Small intestine (tissue), 7 donors: ENCODE results near the gene CLTCL1. TPM values are rescaled to one million over a fixed set of nuclear protein-coding genes. Genes with fewer than 3 reads are reported as not detected.

Experiments
- DNase-seq, 2 donors: peaks; one replicate each; pipeline versions ENCODE4 v3.0.0 to v3.0.0-alpha.2; 2013
- FAIRE-seq: peaks from 2 replicates; lab custom pipeline; 2012; peaks lifted over from hg19 to GRCh38; lab: Jason Lieb, UNC
- H3K27ac ChIP-seq, 3 donors: one replicate each; pipeline ENCODE4 v1.5.1; 2013; ENCODE audit warnings: low read length in 2 of 3, mild to moderate bottlenecking in 2 of 3, control low read depth in 1 of 3, inconsistent platforms in 1 of 3, low read depth in 1 of 3, moderate library complexity in 1 of 3
- H3K27me3 ChIP-seq, 3 donors: one replicate each; pipeline ENCODE4 v1.6.1; 2013; ENCODE audit warnings: low read length in 3 of 3, inconsistent platforms in 1 of 3; ENCODE audit not compliant: control insufficient read depth in 3 of 3, insufficient read depth in 3 of 3
- H3K36me3 ChIP-seq, 3 donors: one replicate each; pipeline ENCODE4 v1.6.1; 2013; ENCODE audit warnings: low read length in 3 of 3, inconsistent platforms in 1 of 3, low read depth in 1 of 3, mild to moderate bottlenecking in 1 of 3, moderate library complexity in 1 of 3; ENCODE audit not compliant: control insufficient read depth in 3 of 3, insufficient read depth in 2 of 3
- H3K4me1 ChIP-seq, 3 donors: one replicate each; pipeline ENCODE4 v1.6.1; 2013; ENCODE audit warnings: low read length in 2 of 3, inconsistent platforms in 1 of 3, low read depth in 1 of 3, mild to moderate bottlenecking in 1 of 3, moderate library complexity in 1 of 3; ENCODE audit not compliant: control insufficient read depth in 3 of 3, insufficient read depth in 2 of 3
- H3K4me3 ChIP-seq, 3 donors: one replicate each; pipeline ENCODE4 v1.5.1; 2013; ENCODE audit warnings: low read length in 3 of 3, control low read depth in 1 of 3, inconsistent platforms in 1 of 3, low read depth in 1 of 3, mild to moderate bottlenecking in 1 of 3, moderate library complexity in 1 of 3
- H3K9me3 ChIP-seq, 2 donors: one replicate each; pipeline ENCODE4 v1.6.1; 2013; ENCODE audit warnings: low read depth in 1 of 2, low read length in 1 of 2; ENCODE audit not compliant: control insufficient read depth in 2 of 2, insufficient read depth in 1 of 2
- WGBS, 3 donors: extraction: QIAGEN DNeasy Blood & Tissue Kit; methylation state at CpG; one replicate each; pipeline ENCODE4 v1.1.7; 2013; 5-methylcytosine and 5-hydroxymethylcytosine counted together
- polyA plus RNA-seq, 4 donors: library from polyadenylated mRNA; stranded (reverse) in 3 of 4; unstranded in 1 of 4; fragments of 200-250 nt in 3 of 4; fragments of 120-200 nt in 1 of 4; gene quantifications; one replicate each; pipeline versions ENCODE4 v1.2.1 to v1.2.3, GENCODE V29; 2013
- donor health status: healthy with polysubstance abuse.
- donor health status: control.
- donor health status: control.
- donor health status: Bipolar disorder and iron deficiency.
- donor health status: healthy.

Gene CLTCL1
- polyA plus RNA-seq, 4 donors = 0.67 to 1.5 (median 0.95) TPM

- H3K4me1 ChIP-seq = peaks cover 3 to 42% (median 3%) of the 10 kb centered on the region in 3 donors
- peaks cover 0 to 38% (median 0%) of the 10 kb centered on the region in 3 donors for H3K36me3 ChIP-seq
- no peaks in the 10 kb centered on the region for H3K9me3 ChIP-seq
- peak within 1 kb of the TSS; percentile 91 to 100 (median 98) for H3K27ac ChIP-seq
- 0 to 1% (median 1%) methylated on average over 62 to 86 of the region's 86 CpGs for WGBS, 3 donors
- peak within 1 kb of the TSS; percentile 80 to 92 (median 80) for H3K4me3 ChIP-seq
- DNase-seq (peak; percentile 94 to 97), FAIRE-seq (no peak)
- no peaks in the 10 kb centered on the region for H3K27me3 ChIP-seq
Measured at GRCh38 chr22:19178657-19179496, 112.6 kb downstream of the CLTCL1 start, which contains the start of gene SLC25A1. SLC25A1 (minus strand) TSS chr22:19178736; CDS start chr22:19178673, 63 bp downstream.

DNA sequence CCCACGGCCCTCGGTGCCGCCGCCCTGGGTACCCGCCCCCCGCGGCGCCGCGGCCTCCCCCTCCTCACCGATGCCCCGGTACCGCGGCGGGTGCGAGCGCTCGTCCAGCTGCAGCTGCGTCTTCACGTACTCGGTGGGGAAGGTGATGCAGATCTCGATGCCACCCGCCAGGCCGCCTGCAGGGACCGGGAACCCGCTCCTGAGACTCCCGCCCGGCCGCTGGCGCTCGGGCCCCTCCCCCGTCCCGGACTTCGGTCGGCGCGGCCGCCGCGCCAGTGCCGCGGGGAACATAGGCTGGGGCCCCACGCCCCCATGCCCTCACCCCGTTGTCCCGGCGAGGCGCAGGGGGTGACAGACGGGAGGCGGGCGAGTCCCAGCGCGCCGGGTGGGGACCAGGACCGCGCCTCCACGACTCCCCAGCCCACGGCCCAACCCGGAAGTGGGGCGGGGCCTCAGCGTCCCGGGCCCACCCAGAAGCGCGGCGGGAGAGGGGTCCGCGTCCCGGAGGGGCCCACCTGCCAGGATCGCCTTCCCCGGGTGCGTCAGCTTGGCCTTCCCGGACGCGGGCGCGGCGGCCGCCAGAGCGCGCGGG is 113.4 kb downstream of the CLTCL1 start:
- no peak for FAIRE-seq
- Histone ChIP-seq H3K27me3 (no peaks in the 10 kb centered on the region), H3K4me3 (peak overlapping the region; percentile 61 to 92 (median 80)), H3K9me3 (no peaks in the 10 kb centered on the region), H3K4me1 (peaks cover 3 to 49% (median 9%) of the 10 kb centered on the region in 3 donors), H3K27ac (peak overlapping the region; percentile 91 to 98 (median 94)), H3K36me3 (peaks cover 0 to 45% (median 0%) of the 10 kb centered on the region in 3 donors)
- 0 to 1% (median 1%) methylated on average over 50 to 80 of the region's 80 CpGs for WGBS, 3 donors
- peak; percentile 79 to 92 for DNase-seq

GRCh38 chr22:19177164-19178064 is 114.1 kb downstream of the CLTCL1 start:
- Histone ChIP-seq H3K27me3 (no peaks in the 10 kb centered on the region), H3K36me3 (peaks cover 0 to 50% (median 0%) of the 10 kb centered on the region in 3 donors), H3K27ac (peak overlapping the region; percentile 91 to 98 (median 94)), H3K4me3 (peak overlapping the region; percentile 61 to 92 (median 80)), H3K4me1 (peaks cover 7 to 57% (median 13%) of the 10 kb centered on the region in 3 donors), H3K9me3 (no peaks in the 10 kb centered on the region)
- 14 to 26% (median 24%) methylated on average over 45 to 55 of the region's 55 CpGs for WGBS, 3 donors
- DNase-seq (peak; percentile 36 to 58), FAIRE-seq (no peak)

GRCh38 chr22:19176732-19177131 is 114.8 kb downstream of the CLTCL1 start:
- peak overlapping the region in 2 of 3 donors; percentile 61 to 92 for H3K4me3 ChIP-seq
- peaks cover 10 to 59% (median 15%) of the 10 kb centered on the region in 3 donors for H3K4me1 ChIP-seq
- no peaks in the 10 kb centered on the region for H3K27me3 ChIP-seq
- WGBS, 3 donors = 70 to 77% (median 75%) methylated on average over 12 of the region's 12 CpGs
- no peaks in the 10 kb centered on the region for H3K9me3 ChIP-seq
- peaks cover 0 to 50% (median 0%) of the 10 kb centered on the region in 3 donors for H3K36me3 ChIP-seq
- FAIRE-seq (no peak), DNase-seq (peak in 1 of 2 donors; percentile 5)
- peak overlapping the region in 2 of 3 donors; percentile 53 to 94 for H3K27ac ChIP-seq

DNA sequence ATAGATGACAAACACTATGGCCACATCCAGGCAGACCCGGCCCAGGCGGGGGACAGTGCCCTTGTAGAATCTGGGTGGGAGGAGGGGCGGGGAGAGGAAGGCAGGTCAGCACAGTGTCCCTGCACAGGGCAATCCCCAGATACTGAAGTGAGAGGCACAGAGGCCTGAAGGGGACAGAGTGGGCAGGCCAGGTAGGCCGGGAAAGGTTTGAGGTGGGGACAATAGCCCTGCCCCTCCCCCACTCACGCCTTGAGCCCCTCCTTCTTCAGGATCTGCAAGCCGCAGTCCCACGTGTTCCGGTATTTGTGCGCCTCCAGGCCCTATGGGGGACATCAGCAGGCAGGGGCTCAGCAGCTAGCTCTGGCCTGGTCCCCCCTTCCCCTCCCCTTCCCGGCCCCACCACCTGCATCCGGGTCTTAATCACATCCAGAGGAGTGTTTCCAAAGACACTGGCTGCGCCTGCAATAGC is 115.3 kb downstream of the CLTCL1 start:
- Histone ChIP-seq H3K9me3 (no peaks in the 10 kb centered on the region), H3K27ac (no peak overlapping the region), H3K36me3 (peaks cover 0 to 50% (median 0%) of the 10 kb centered on the region in 3 donors), H3K27me3 (no peaks in the 10 kb centered on the region), H3K4me3 (peak overlapping the region in 1 of 3 donors; percentile 61), H3K4me1 (peaks cover 10 to 59% (median 15%) of the 10 kb centered on the region in 3 donors)
- WGBS, 3 donors = 69 to 79% (median 76%) methylated on average over 10 to 12 of the region's 12 CpGs
- DNase-seq (peak in 1 of 2 donors; percentile 6), FAIRE-seq (no peak)

DNA sequence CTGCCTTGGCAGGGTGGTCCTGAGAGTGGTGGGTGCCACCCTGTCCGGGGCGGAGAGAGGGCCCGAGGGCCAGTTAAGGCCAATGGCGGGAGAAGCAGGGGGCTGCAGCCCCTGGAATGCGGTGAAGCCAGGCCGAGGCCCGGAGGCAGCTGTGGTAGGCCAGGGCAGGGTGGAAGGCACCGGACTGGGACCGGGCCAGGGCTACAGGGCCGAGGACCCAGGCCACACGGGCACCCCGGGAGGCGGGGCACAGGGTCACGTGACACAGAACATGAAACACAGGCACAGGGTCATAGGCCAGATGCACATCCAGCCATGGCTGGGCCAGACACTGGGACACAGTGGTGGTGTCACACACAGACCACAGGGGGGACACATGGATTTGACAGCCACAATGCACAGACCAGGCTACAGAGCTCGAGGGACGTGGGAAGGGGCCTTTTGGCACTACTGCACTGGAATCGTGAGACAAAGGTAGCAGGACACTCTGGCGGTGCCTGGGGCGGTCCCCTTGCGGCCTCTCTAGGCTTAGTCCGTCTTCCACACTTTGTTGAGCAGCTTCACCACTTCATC is 115.8 kb downstream of the CLTCL1 start:
- peaks cover 0 to 50% (median 0%) of the 10 kb centered on the region in 3 donors for H3K36me3 ChIP-seq
- no peaks in the 10 kb centered on the region for H3K9me3 ChIP-seq
- peaks cover 0 to under 1% (median 0%) of the 10 kb centered on the region in 3 donors for H3K27me3 ChIP-seq
- H3K27ac ChIP-seq = no peak overlapping the region
- WGBS, 3 donors = 63 to 74% (median 67%) methylated on average over 19 to 21 of the region's 21 CpGs
- DNase-seq (peak in 1 of 2 donors; percentile 10), FAIRE-seq (no peak)
- H3K4me3 ChIP-seq = no peak overlapping the region
- peaks cover 10 to 62% (median 15%) of the 10 kb centered on the region in 3 donors for H3K4me1 ChIP-seq

GRCh38 chr22:19175026-19175601 is 116.4 kb downstream of the CLTCL1 start:
- FAIRE-seq (no peak), DNase-seq (no peak)
- H3K27ac ChIP-seq = peak overlapping the region in 2 of 3 donors; percentile 4 to 11
- no peaks in the 10 kb centered on the region for H3K9me3 ChIP-seq
- H3K27me3 ChIP-seq = peaks cover 0 to 6% (median 0%) of the 10 kb centered on the region in 3 donors
- WGBS, 3 donors = 60 to 73% (median 68%) methylated on average over 6 to 7 of the region's 7 CpGs
- H3K4me1 ChIP-seq = peaks cover 10 to 66% (median 15%) of the 10 kb centered on the region in 3 donors
- H3K36me3 ChIP-seq = peaks cover 0 to 50% (median 0%) of the 10 kb centered on the region in 3 donors
- no peak overlapping the region for H3K4me3 ChIP-seq
